Neural progenitor cell (in vitro differentiated cells): ENCODE measurements around the gene NCOA3. TPM values are rescaled to one million over a fixed set of nuclear protein-coding genes. Genes with fewer than 3 reads are reported as not detected.
"Not testable (repeated sequence)": the region's sequence is repeated elsewhere in the genome, so short reads cannot be mapped to it uniquely, and the experiment has no call there.

Experiments used
- DNase-seq: peaks from one replicate; pipeline ENCODE4 v3.0.0-alpha.2; 2016; ENCODE audit warnings: low spot score
- H2AFZ ChIP-seq: fragments of 200-600 bp; sonication (generic); replicated peaks from 2 replicates; pipeline ENCODE4 v1.6.1; 2016; ENCODE audit warnings: antibody characterized with exemption
- H3F3A ChIP-seq: fragments of 200-600 bp; sonication (generic); 2 replicates; pipeline ENCODE4 v1.6.1; 2016; ENCODE audit warnings: antibody characterized with exemption, low read depth
- H3K27ac ChIP-seq: fragments of 200-600 bp; sonication (generic); 2 replicates; pipeline ENCODE4 v1.5.1; 2016; ENCODE audit warnings: mild to moderate bottlenecking
- H3K27me3 ChIP-seq: fragments of 200-600 bp; sonication (generic); 2 replicates; pipeline ENCODE4 v1.6.1; 2016; ENCODE audit warnings: mild to moderate bottlenecking, moderate library complexity
- H3K36me3 ChIP-seq: fragments of 200-600 bp; sonication (generic); 2 replicates; pipeline ENCODE4 v1.5.1; 2016
- H3K4me1 ChIP-seq: fragments of 200-600 bp; sonication (generic); 2 replicates; pipeline ENCODE4 v1.6.1; 2016; ENCODE audit warnings: mixed run types
- H3K4me2 ChIP-seq: fragments of 200-600 bp; sonication (generic); 2 replicates; pipeline ENCODE4 v1.6.1; 2016
- H3K4me3 ChIP-seq: fragments of 200-600 bp; sonication (generic); 2 replicates; pipeline ENCODE4 v1.5.1; 2016
- H3K79me2 ChIP-seq: fragments of 200-600 bp; sonication (generic); 2 replicates; pipeline ENCODE4 v1.6.1; 2016; ENCODE audit warnings: low read depth
- H3K9ac ChIP-seq: fragments of 200-600 bp; sonication (generic); 2 replicates; pipeline ENCODE4 v1.6.1; 2016
- H3K9me3 ChIP-seq: fragments of 200-600 bp; sonication (generic); 2 replicates; pipeline ENCODE4 v1.5.1; 2016; ENCODE audit warnings: low read depth
- H4K20me1 ChIP-seq: fragments of 200-600 bp; sonication (generic); 2 replicates; pipeline ENCODE4 v1.6.1; 2016; ENCODE audit warnings: low read depth
- H3K27ac Mint-ChIP-seq: 3 replicates; pipeline ENCODE4 v1.8.0; 2021; ENCODE audit warnings: mixed read lengths
- H3K27me3 Mint-ChIP-seq: 2 replicates; pipeline ENCODE4 v1.8.0; 2022; ENCODE audit warnings: low read depth, mild to moderate bottlenecking, inconsistent platforms, moderate library complexity, mixed read lengths; ENCODE audit not compliant: insufficient read depth
- H3K36me3 Mint-ChIP-seq: 3 replicates; pipeline ENCODE4 v1.8.0; 2021; ENCODE audit warnings: mixed read lengths
- H3K4me1 Mint-ChIP-seq: 3 replicates; pipeline ENCODE4 v1.8.0; 2021; ENCODE audit warnings: mixed read lengths
- H3K4me3 Mint-ChIP-seq: 3 replicates; pipeline ENCODE4 v1.8.0; 2021; ENCODE audit warnings: mild to moderate bottlenecking, moderate library complexity, mixed read lengths
- H3K9me3 Mint-ChIP-seq: 3 replicates; pipeline ENCODE4 v1.8.0; 2020; ENCODE audit warnings: mixed read lengths
- CTCF ChIP-seq: fragments of 200-600 bp; sonication (generic); IDR thresholded peaks from 2 replicates; pipeline ENCODE4 v1.5.1; 2017; ENCODE audit warnings: antibody characterized with exemption, mild to moderate bottlenecking
- EZH2 ChIP-seq: fragments of 200-600 bp; sonication (generic); IDR thresholded peaks from 2 replicates; pipeline ENCODE4 v1.6.1; 2017; ENCODE audit warnings: antibody characterized with exemption, mild to moderate bottlenecking, moderate library complexity
- EZH2phosphoT487 ChIP-seq: fragments of 200-600 bp; sonication (generic); IDR thresholded peaks from 2 replicates; pipeline ENCODE4 v1.6.1; 2017; ENCODE audit warnings: antibody characterized with exemption
- total RNA-seq: library from RNA; depleted of rRNA; stranded (reverse); fragments of >200 nt; gene quantifications from 2 replicates; pipeline ENCODE4 v1.2.3, GENCODE V29; 2015; ENCODE audit warnings: low replicate concordance

The NCOA3 gene
- total RNA-seq, 1 donor from 2014 or later = 64.5 TPM

- Histone ChIP-seq H3K4me1 (peaks cover 55% of the 10 kb centered on the region), H3K79me2 (peaks cover 100% of the 10 kb centered on the region), H3K4me3 (peak overlapping the region; percentile 17), H4K20me1 (peaks cover 55% of the 10 kb centered on the region), H3K4me2 (peak overlapping the region; percentile 70), H3F3A (peaks cover 44% of the 10 kb centered on the region), H3K27ac (peak overlapping the region; percentile 87)
- H3K27me3 Mint-ChIP-seq, H3K9me3 ChIP-seq, H3K36me3 Mint-ChIP-seq, H3K4me3 Mint-ChIP-seq, H3K27me3 ChIP-seq, H3K9ac ChIP-seq, H2AFZ ChIP-seq, H3K27ac Mint-ChIP-seq, H3K9me3 Mint-ChIP-seq, DNase-seq, H3K36me3 ChIP-seq: not testable (repeated sequence)
- peaks cover 55% of the 10 kb centered on the region for H3K4me1 Mint-ChIP-seq
- peak; percentile 2 for TF ChIP-seq EZH2phosphoT487
Observed at GRCh38 chr20:47507275-47507981, 5.7 kb downstream of the NCOA3 start.

DNA sequence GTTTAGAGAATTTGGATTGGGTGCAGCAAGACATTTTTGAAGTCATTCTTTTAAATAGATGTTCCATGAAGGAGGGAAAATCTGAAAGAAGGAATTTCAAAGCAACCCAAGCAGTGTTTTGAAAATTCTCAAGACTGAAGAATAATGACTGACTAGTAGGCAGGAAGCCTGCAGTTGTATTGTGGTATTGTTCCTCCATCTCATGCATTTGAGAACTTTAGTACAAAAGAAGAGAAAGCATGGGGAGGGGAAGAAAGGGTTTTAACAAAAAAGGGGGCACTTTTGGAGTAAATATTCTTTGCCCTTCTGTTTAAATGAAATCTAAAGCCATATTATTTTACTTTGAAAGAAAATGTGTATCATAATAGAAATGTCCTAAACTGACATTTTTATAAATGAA, 6.6 kb downstream of the NCOA3 start:
- Mint-ChIP-seq H3K9me3 (no peaks in the 10 kb centered on the region), H3K27ac (peak overlapping the region; percentile 74), H3K27me3 (no peaks in the 10 kb centered on the region), H3K4me1 (peaks cover 52% of the 10 kb centered on the region), H3K36me3 (peaks cover 13% of the 10 kb centered on the region), H3K4me3 (no peak overlapping the region)
- Histone ChIP-seq H3K4me1 (peaks cover 55% of the 10 kb centered on the region), H4K20me1 (peaks cover 54% of the 10 kb centered on the region), H3K27me3 (no peaks in the 10 kb centered on the region), H3K79me2 (peaks cover 100% of the 10 kb centered on the region), H2AFZ (no peak overlapping the region), H3K27ac (peak overlapping the region; percentile 87), H3K4me2 (peak overlapping the region; percentile 70), H3K4me3 (peak overlapping the region; percentile 17), H3K36me3 (peaks cover 3% of the 10 kb centered on the region), H3K9me3 (no peaks in the 10 kb centered on the region), H3K9ac (no peak overlapping the region), H3F3A (peaks cover 44% of the 10 kb centered on the region)
- DNase-seq = peak; percentile 46
- TF ChIP-seq CTCF = no peak
- no peak for TF ChIP-seq EZH2phosphoT487
- no peak for TF ChIP-seq EZH2

GRCh38 chr20:47509104-47509661, 7.5 kb downstream of the NCOA3 start:
- peak overlapping the region; percentile 70 for H3K4me2 ChIP-seq
- no peaks in the 10 kb centered on the region for H3K27me3 ChIP-seq
- no peak for TF ChIP-seq EZH2
- TF ChIP-seq CTCF = no peak
- Mint-ChIP-seq H3K9me3 (no peaks in the 10 kb centered on the region), H3K27ac (peak overlapping the region; percentile 86), H3K36me3 (peaks cover 13% of the 10 kb centered on the region), H3K4me1 (peaks cover 46% of the 10 kb centered on the region), H3K4me3 (no peak overlapping the region), H3K27me3 (no peaks in the 10 kb centered on the region)
- peaks cover 54% of the 10 kb centered on the region for H3K4me1 ChIP-seq
- H3K4me3 ChIP-seq = no peak overlapping the region
- peaks cover 44% of the 10 kb centered on the region for H3F3A ChIP-seq
- H3K36me3 ChIP-seq = peaks cover 3% of the 10 kb centered on the region
- H2AFZ ChIP-seq = no peak overlapping the region
- H3K79me2 ChIP-seq = peaks cover 100% of the 10 kb centered on the region
- DNase-seq = no peak
- H3K27ac ChIP-seq = peak overlapping the region; percentile 87
- H3K9me3 ChIP-seq = no peaks in the 10 kb centered on the region
- H4K20me1 ChIP-seq = peaks cover 55% of the 10 kb centered on the region
- no peak overlapping the region for H3K9ac ChIP-seq

DNA sequence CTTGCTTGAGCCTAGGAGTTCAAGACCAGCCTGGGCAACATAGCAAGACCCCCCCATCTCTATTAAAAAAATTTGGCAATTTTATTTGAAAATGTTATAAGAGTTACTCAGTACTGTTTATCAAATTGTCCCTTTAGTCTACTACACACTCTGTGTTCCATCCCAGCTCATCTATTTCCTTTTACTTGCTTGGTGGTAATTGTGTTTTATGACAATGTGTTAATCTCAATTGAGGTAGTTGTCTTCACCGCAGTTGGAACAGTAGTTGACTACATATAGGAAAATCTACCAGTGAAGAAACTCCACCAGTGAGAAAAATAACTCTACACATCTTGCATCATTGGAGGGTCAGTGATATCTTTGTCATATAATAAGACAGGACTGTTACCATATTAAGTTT, 8.0 kb downstream of the NCOA3 start:
- H3K27ac Mint-ChIP-seq = no peak overlapping the region
- Histone ChIP-seq H3K36me3 (peaks cover 3% of the 10 kb centered on the region), H2AFZ (no peak overlapping the region), H4K20me1 (peaks cover 57% of the 10 kb centered on the region), H3K9ac (no peak overlapping the region), H3K9me3 (no peaks in the 10 kb centered on the region), H3F3A (peaks cover 44% of the 10 kb centered on the region), H3K79me2 (peaks cover 100% of the 10 kb centered on the region), H3K4me1 (peaks cover 53% of the 10 kb centered on the region), H3K27me3 (no peaks in the 10 kb centered on the region), H3K4me2 (no peak overlapping the region), H3K4me3 (no peak overlapping the region), H3K27ac (no peak overlapping the region)
- DNase-seq = no peak
- H3K36me3 Mint-ChIP-seq = peaks cover 13% of the 10 kb centered on the region
- no peaks in the 10 kb centered on the region for H3K27me3 Mint-ChIP-seq
- TF ChIP-seq EZH2phosphoT487 = no peak
- no peak for TF ChIP-seq CTCF
- no peak for TF ChIP-seq EZH2
- H3K4me1 Mint-ChIP-seq = peaks cover 44% of the 10 kb centered on the region
- H3K4me3 Mint-ChIP-seq = no peak overlapping the region
- H3K9me3 Mint-ChIP-seq = no peaks in the 10 kb centered on the region
